ENCODE measurements around the gene PLEKHM2. TPM values are rescaled to one million over a fixed set of nuclear protein-coding genes. Genes with fewer than 3 reads are reported as not detected.

Gene PLEKHM2
- polyA plus RNA-seq, 1 donor (not counting 4 experiments of a cell fraction or from before 2014, with no cell fraction given): 30.0 TPM

GRCh38 chr1:15738416-15739113 lies 54.4 kb downstream of the PLEKHM2 start:
- FAIRE-seq (no peak), DNase-seq (ENCODE audit: low read depth, low spot score) (no peak)
- no peaks in the 10 kb centered on the region for H3K27me3 ChIP-seq (ENCODE audit: control insufficient read depth, extremely low read depth, insufficient read depth, low read length)
- H3K9me1 ChIP-seq (ENCODE audit: control insufficient read depth, extremely low read depth, insufficient read depth, low read length): no peaks in the 10 kb centered on the region
- no peaks in the 10 kb centered on the region for H3K79me2 ChIP-seq (ENCODE audit: control insufficient read depth, insufficient read depth, low read length)
- no peaks in the 10 kb centered on the region for H3K9me3 ChIP-seq (ENCODE audit: control insufficient read depth, low read depth, low read length)
- TF ChIP-seq CTCF (optimal IDR thresholded peaks at IDR 0.05 in 1 of 3, IDR thresholded peaks at IDR 0.05 in 1 of 3, conservative IDR thresholded peaks at IDR 0.05 in 1 of 3; ENCODE audit: extremely low read depth in 1 of 3, insufficient read depth in 2 of 3, low read length in 3 of 3): no peak
- TF ChIP-seq EZH2 (IDR thresholded peaks at IDR 0.05; ENCODE audit: low read length): no peak
- peaks cover 3 to 14% of the 10 kb centered on the region in 2 experiments for H3K36me3 ChIP-seq (ENCODE audit: control insufficient read depth in 2 of 2, extremely low read depth in 1 of 2, insufficient read depth in 2 of 2, low read length in 2 of 2)
- H3K27ac ChIP-seq (ENCODE audit: control insufficient read depth, insufficient read depth, low read length): no peak overlapping the region
- peaks cover 15% of the 10 kb centered on the region for H3K4me1 ChIP-seq (ENCODE audit: control insufficient read depth, extremely low read depth, insufficient read depth, low read length)
- no peak overlapping the region for H2AFZ ChIP-seq (ENCODE audit: control insufficient read depth, low read length)
- H3K4me3 ChIP-seq (ENCODE audit: control insufficient read depth in 2 of 3, extremely low read depth in 1 of 3, insufficient read depth in 2 of 3, low read depth in 1 of 3, low read length in 3 of 3): no peak overlapping the region
- H3K9ac ChIP-seq (ENCODE audit: control insufficient read depth, extremely low read depth, insufficient read depth, low read length): no peak overlapping the region
- no peaks in the 10 kb centered on the region for H4K20me1 ChIP-seq (ENCODE audit: control insufficient read depth, extremely low read depth, insufficient read depth, low read length)
- dilution Hi-C loops (cut with MboI; ENCODE audit: extremely low pct_ligation_motif_present, low sequenced_read_pairs): no loop called here
- no peak overlapping the region for H3K4me2 ChIP-seq (ENCODE audit: control insufficient read depth, extremely low read depth, insufficient read depth, low read depth, low read length)

GRCh38 chr1:15739259-15739658 lies 55.1 kb downstream of the PLEKHM2 start:
- no peak overlapping the region for H3K27ac ChIP-seq (ENCODE audit: control insufficient read depth, insufficient read depth, low read length)

More at GRCh38 chr1:15739259-15739658, 55.1 kb downstream of the PLEKHM2 start:
- Histone ChIP-seq H3K9me3 (ENCODE audit: control insufficient read depth, low read depth, low read length) (no peaks in the 10 kb centered on the region), H4K20me1 (ENCODE audit: control insufficient read depth, extremely low read depth, insufficient read depth, low read length) (no peaks in the 10 kb centered on the region), H3K79me2 (ENCODE audit: control insufficient read depth, insufficient read depth, low read length) (no peaks in the 10 kb centered on the region), H2AFZ (ENCODE audit: control insufficient read depth, low read length) (no peak overlapping the region), H3K4me2 (ENCODE audit: control insufficient read depth, extremely low read depth, insufficient read depth, low read depth, low read length) (no peak overlapping the region), H3K27me3 (ENCODE audit: control insufficient read depth, extremely low read depth, insufficient read depth, low read length) (no peaks in the 10 kb centered on the region), H3K9me1 (ENCODE audit: control insufficient read depth, extremely low read depth, insufficient read depth, low read length) (no peaks in the 10 kb centered on the region), H3K9ac (ENCODE audit: control insufficient read depth, extremely low read depth, insufficient read depth, low read length) (no peak overlapping the region), H3K36me3 (ENCODE audit: control insufficient read depth in 2 of 2, extremely low read depth in 1 of 2, insufficient read depth in 2 of 2, low read length in 2 of 2) (peaks cover 2 to 11% of the 10 kb centered on the region in 2 experiments), H3K4me3 (ENCODE audit: control insufficient read depth in 2 of 3, extremely low read depth in 1 of 3, insufficient read depth in 2 of 3, low read depth in 1 of 3, low read length in 3 of 3) (no peak overlapping the region), H3K4me1 (ENCODE audit: control insufficient read depth, extremely low read depth, insufficient read depth, low read length) (peaks cover 15% of the 10 kb centered on the region)
- FAIRE-seq (no peak), DNase-seq (ENCODE audit: low read depth, low spot score) (no peak)
- TF ChIP-seq CTCF (optimal IDR thresholded peaks at IDR 0.05 in 1 of 3, IDR thresholded peaks at IDR 0.05 in 1 of 3, conservative IDR thresholded peaks at IDR 0.05 in 1 of 3; ENCODE audit: extremely low read depth in 1 of 3, insufficient read depth in 2 of 3, low read length in 3 of 3) (no peak), EZH2 (IDR thresholded peaks at IDR 0.05; ENCODE audit: low read length) (no peak)
- dilution Hi-C loops (cut with MboI; ENCODE audit: extremely low pct_ligation_motif_present, low sequenced_read_pairs): no loop called here

Measured in keratinocyte (primary cell).